HG03039 (cell line): Measurements from ENCODE around the gene ILDR1.
"Not testable (repeated sequence)": the region's sequence is repeated elsewhere in the genome, so short reads cannot be mapped to it uniquely, and the experiment has no call there.

Source experiments
- ATAC-seq: cut with Tn5 transposase; IDR thresholded peaks from one replicate; pipeline ENCODE4 v1.9.1; 2021; ENCODE audit warnings: mild to moderate bottlenecking, moderate library complexity; ENCODE audit not compliant: unreplicated experiment

The ILDR1 gene

GRCh38 chr3:122021811-122022401, at the start of gene ILDR1:
TSS of gene ILDR1 (minus strand) at chr3:122022247. CDS start at chr3:122022077, 170 bp downstream.
- ATAC-seq, result no peak

- ATAC-seq, result no peak
Observed at GRCh38 chr3:122067588-122068240, 45.7 kb upstream of the ILDR1 start.

- no peak for ATAC-seq
Observed at GRCh38 chr3:122067214-122067550, 45.1 kb upstream of the ILDR1 start.

GRCh38 chr3:122066331-122067213, 44.5 kb upstream of the ILDR1 start:
- no peak for ATAC-seq

GRCh38 chr3:122064326-122064725, 42.3 kb upstream of the ILDR1 start:
- no peak for ATAC-seq

- no peak for ATAC-seq
Observed at GRCh38 chr3:122063908-122064307, 41.9 kb upstream of the ILDR1 start.

- ATAC-seq, result no peak
Observed at GRCh38 chr3:122060040-122060698, 38.1 kb upstream of the ILDR1 start.

- ATAC-seq, result no peak
Observed at GRCh38 chr3:122058294-122058693, 36.2 kb upstream of the ILDR1 start.

GRCh38 chr3:122057671-122058070, 35.6 kb upstream of the ILDR1 start:
- ATAC-seq, result no peak

- peak; percentile 89 for ATAC-seq
Observed at GRCh38 chr3:122055215-122055614, 33.2 kb upstream of the ILDR1 start, which contains the start of gene CD86. TSS of gene CD86 (plus strand) at chr3:122055362. CDS start at chr3:122055490, 128 bp downstream.

GRCh38 chr3:122052968-122053367, 30.9 kb upstream of the ILDR1 start:
- ATAC-seq, result peak; percentile 40

- not testable (repeated sequence) for ATAC-seq
Observed at GRCh38 chr3:122047773-122048172, 25.7 kb upstream of the ILDR1 start.

GRCh38 chr3:122047296-122047695, 25.2 kb upstream of the ILDR1 start:
- not testable (repeated sequence) for ATAC-seq

GRCh38 chr3:122033023-122033422, 11.0 kb upstream of the ILDR1 start:
- no peak for ATAC-seq

- ATAC-seq, result no peak
Observed at GRCh38 chr3:122032531-122032930, 10.5 kb upstream of the ILDR1 start.

GRCh38 chr3:122031123-122031468, 9.0 kb upstream of the ILDR1 start:
- ATAC-seq, result peak; percentile 19

GRCh38 chr3:122030381-122031122, 8.5 kb upstream of the ILDR1 start:
- ATAC-seq, result peak; percentile 64

- ATAC-seq, result peak; percentile 63
Observed at GRCh38 chr3:122025296-122025695, 3.2 kb upstream of the ILDR1 start.

GRCh38 chr3:122024800-122025199, 2.8 kb upstream of the ILDR1 start:
- ATAC-seq, result no peak

GRCh38 chr3:122023335-122023910, 1.4 kb upstream of the ILDR1 start:
- ATAC-seq, result no peak
